HG03520 (cell line): ENCODE results near the gene LHFPL2.

Source experiments
- ATAC-seq: cut with Tn5 transposase; IDR thresholded peaks from one replicate; pipeline ENCODE4 v1.9.1; 2021; ENCODE audit warnings: mild to moderate bottlenecking, moderate library complexity; ENCODE audit not compliant: unreplicated experiment

LHFPL2 gene

GRCh38 chr5:78573318-78573717 is 75.3 kb downstream of the LHFPL2 start:
- no peak for ATAC-seq

DNA sequence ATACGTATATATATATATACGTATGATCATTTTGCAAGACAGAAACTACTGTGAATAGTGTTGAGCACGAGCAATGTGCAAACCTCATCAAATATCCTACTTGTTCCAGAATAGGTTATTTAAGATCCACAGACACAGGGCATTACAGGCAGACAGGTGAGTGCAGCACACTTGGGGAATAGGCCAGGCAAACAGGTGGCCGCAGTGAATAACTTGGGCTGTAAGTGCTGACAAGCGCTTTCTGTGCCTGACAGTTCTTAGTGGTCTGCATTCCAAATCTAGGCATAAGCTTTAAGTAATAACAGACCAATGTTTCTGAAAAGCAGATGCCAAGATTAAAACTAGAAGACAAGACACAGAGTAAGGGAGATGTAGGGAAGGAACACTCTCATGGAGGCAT is 77.9 kb downstream of the LHFPL2 start:
- ATAC-seq, result no peak

DNA sequence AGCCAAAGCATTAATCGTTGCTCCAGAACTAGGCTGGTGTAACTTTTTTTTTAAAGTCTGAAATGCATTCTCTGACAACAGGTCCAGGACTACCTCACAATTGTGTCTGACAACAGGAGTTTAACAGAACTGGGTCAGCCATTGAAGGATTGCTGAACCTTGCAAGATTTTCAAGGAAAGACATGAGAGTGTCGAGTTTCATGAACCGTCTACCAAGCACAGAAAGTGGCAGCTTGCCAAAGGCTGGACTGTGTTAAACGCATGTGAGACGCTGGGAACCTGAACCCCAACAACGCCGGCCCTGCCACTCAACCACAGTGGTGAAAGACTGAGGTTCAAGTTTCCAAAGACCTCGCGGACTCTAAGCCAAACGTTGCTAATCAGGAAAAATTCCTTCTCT is 79.1 kb downstream of the LHFPL2 start:
- ATAC-seq, result no peak

- ATAC-seq, result no peak
Measured at GRCh38 chr5:78568676-78569075, 79.9 kb downstream of the LHFPL2 start.

DNA sequence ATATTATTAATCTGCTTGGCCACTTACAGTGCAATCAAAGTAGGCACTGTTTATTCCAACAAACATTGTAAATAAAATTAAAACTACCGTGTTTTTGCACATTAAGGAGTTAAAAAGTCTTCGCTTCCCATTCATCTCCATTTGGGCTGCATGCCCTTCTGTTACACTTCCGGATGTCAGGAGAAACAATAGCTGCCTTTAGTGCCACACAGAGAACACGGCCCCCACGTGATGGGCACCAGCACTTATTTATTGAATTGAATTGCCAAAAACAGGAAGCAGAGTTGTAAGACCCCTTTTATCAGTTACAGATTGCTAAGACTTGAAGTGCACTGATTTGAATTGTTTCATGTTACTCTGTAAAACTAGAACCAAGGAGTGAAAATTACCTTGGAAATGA is 80.4 kb downstream of the LHFPL2 start:
- ATAC-seq, result no peak

DNA sequence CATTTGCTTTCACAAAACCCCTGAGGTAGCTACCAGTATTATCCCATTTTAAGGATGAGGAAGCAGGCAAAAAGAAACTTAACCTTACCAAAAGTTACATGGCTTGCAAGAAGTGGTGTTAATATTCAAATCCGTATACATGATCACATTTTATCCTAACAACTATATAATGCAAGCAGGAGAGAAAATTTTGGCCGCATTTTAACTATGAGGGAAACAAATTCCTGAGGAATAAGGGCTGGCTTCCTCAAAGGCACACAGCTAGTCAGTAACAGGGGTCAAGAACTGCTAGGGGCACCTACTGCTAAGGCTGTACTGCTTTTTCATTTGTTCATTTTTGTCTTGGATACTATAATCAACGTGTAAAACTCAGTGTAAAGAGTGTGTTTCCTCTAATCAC is 81.0 kb downstream of the LHFPL2 start:
- no peak for ATAC-seq

DNA sequence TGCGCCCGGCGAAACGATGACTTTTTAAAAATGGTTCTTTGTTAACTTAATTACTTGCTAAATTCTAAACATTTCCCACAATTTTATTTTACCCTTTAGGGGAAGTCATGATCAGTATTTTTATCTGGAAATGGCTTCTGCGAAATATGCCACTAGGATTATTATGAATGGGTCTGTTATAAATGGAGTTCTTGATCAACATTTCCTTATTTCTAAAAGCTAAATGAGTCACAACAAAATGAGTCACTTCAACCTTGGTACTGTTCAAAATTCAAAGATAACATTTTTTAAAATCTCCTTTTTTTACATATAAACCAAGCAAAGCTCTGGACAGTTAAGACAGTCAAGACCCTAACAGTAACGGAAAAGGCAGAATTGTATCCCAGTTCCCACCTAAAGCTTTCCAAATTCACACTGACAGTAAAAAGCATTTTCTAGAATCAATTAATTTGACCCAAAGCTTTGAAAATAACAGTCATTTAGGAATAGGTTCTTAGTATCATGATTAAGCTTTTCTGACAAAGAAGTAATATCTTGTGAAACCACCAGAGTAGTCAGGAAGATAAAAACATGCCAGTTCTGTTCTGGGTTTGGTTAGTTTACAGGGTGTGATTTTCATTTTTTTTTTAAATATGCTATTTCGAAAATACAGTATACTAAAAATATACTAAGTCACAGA is 81.7 kb downstream of the LHFPL2 start:
- no peak for ATAC-seq

GRCh38 chr5:78565395-78565794 is 83.2 kb downstream of the LHFPL2 start:
- no peak for ATAC-seq

DNA sequence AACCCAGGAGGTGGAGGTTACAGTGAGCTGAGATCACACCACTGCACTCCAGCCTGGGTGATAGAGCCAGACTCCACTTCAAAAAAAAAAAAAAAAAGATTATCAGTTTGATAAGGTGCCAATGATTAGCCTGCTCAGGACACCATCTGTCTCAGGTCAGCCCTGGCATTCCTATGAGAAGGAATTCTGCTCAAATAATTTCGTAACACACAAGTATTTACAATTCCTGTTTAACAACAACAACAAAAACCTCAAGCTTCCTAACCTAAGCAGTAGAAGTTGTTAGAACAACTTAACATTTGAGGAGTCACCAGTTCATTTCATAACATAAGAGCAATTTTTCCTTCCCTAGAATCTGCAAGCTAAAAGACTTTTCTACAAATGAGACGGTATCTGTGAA is 85.0 kb downstream of the LHFPL2 start:
- ATAC-seq, result no peak

GRCh38 chr5:78562714-78563330 is 85.8 kb downstream of the LHFPL2 start:
- ATAC-seq, result no peak

- no peak for ATAC-seq
Measured at GRCh38 chr5:78562001-78562400, 86.6 kb downstream of the LHFPL2 start.

DNA sequence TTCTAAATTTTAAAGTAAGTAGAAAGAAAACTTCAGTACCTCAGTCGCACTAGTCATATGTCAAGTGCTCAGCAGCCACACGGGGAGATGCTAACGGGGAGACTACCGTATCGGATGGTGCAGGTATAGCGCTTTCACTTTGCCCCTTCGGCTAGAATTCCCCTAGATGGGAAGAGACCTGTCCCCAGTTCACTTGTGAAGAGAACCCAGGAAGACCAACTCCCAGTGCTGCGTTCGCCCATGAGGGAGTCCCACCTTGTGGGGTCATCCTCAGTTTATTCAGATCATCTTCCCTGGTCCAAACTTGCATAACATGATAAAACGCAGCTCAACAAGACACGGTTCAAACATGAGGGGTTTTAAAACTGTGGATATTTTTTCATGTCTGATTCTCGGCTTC is 87.3 kb downstream of the LHFPL2 start:
- ATAC-seq, result no peak

- no peak for ATAC-seq
Measured at GRCh38 chr5:78560000-78560855, 88.3 kb downstream of the LHFPL2 start.

DNA sequence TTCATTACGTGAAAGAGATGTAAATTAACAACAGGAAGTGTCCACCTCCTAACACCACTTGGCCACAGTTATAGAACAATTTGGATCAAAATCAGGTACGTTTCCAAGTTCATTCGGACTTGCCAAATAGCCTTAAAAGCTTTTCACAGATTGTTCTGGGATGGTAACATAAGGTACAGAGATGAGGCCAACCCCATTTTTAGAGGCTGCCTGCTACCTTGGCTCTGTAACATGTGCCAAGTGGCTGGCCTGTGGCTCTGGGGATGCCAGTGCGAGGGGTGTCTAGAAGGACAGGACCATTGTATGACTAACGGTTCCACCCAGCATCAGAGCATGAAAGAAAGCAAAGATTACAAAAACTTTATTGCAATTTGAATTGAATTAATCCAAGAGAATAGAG is 91.0 kb downstream of the LHFPL2 start:
- no peak for ATAC-seq

- ATAC-seq, result no peak
Measured at GRCh38 chr5:78555870-78556269, 92.7 kb downstream of the LHFPL2 start.

DNA sequence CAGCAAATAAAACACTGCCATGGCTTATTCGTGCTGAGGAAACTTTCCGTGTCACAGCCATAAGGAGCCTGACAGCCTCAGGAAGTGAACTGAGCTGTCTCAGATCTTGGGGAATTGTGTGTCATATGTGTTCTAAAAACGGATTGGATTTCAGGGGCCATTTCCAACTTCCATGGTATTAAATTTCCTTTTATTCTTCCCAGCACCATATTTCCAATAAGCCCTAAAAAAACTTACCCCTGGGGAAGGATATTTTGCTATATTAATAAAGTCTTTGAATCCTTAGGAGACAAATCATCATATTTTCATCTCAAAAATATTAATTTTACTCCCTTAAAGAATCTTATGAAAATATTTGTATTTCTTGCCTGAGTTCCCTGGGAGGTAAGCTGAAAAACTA is 93.9 kb downstream of the LHFPL2 start:
- ATAC-seq, result no peak

- no peak for ATAC-seq
Measured at GRCh38 chr5:78553580-78554353, 94.8 kb downstream of the LHFPL2 start.

- no peak for ATAC-seq
Measured at GRCh38 chr5:78552729-78553342, 95.7 kb downstream of the LHFPL2 start.

DNA sequence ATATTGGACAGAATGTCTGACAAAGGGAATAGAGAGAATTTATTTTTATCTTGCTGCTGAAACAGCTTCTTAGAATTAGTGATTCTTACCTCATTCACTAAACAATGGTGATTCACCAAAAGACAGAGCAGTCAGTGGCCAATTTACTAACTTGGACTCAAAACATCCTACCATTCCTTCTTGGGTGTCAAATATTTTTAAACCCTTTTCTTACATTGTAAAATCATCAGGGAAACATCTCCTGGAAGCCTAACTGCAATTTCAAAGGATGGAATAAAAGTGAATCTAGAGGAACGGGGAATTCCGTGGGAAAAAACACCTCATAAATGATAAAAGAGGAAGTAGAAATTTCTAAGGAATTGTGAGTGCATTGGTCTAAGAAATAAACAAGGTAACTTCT is 97.7 kb downstream of the LHFPL2 start:
- ATAC-seq, result no peak

- ATAC-seq, result no peak
Measured at GRCh38 chr5:78549043-78549442, 99.5 kb downstream of the LHFPL2 start.
